Stomach smooth muscle (tissue), 2 donors: ENCODE measurements around the gene THOC6.

ENCODE experiments used
- H3K27ac ChIP-seq: one replicate; pipeline ENCODE4 v1.7.0; 2013; ENCODE audit warnings: mild to moderate bottlenecking, low read length, inconsistent platforms
- H3K27me3 ChIP-seq, 2 donors: one replicate each; pipeline ENCODE4 v1.7.0; 2013; ENCODE audit warnings: low read length in 2 of 2; ENCODE audit not compliant: insufficient read depth in 2 of 2, control insufficient read depth in 1 of 2
- H3K36me3 ChIP-seq, 2 donors: one replicate each; pipeline ENCODE4 v1.7.0; 2013; ENCODE audit warnings: low read length in 2 of 2; ENCODE audit not compliant: control insufficient read depth in 2 of 2, insufficient read depth in 2 of 2
- H3K4me1 ChIP-seq: one replicate; pipeline ENCODE4 v1.7.0; 2013; ENCODE audit warnings: low read length; ENCODE audit not compliant: control insufficient read depth, insufficient read depth
- H3K4me3 ChIP-seq, 2 donors: one replicate each; pipeline ENCODE4 v1.7.0; 2013; ENCODE audit warnings: low read length in 2 of 2
- H3K9ac ChIP-seq, 2 donors: one replicate each; pipeline ENCODE4 v1.7.0; 2013; ENCODE audit warnings: low read length in 2 of 2, mild to moderate bottlenecking in 1 of 2
- H3K9me3 ChIP-seq, 2 donors: one replicate each; pipeline ENCODE4 v1.7.0; 2013; ENCODE audit warnings: low read length in 2 of 2; ENCODE audit not compliant: control insufficient read depth in 2 of 2
- donor health status: healthy.
- donor health status: Pancreatic carcinoma.

THOC6 gene

DNA sequence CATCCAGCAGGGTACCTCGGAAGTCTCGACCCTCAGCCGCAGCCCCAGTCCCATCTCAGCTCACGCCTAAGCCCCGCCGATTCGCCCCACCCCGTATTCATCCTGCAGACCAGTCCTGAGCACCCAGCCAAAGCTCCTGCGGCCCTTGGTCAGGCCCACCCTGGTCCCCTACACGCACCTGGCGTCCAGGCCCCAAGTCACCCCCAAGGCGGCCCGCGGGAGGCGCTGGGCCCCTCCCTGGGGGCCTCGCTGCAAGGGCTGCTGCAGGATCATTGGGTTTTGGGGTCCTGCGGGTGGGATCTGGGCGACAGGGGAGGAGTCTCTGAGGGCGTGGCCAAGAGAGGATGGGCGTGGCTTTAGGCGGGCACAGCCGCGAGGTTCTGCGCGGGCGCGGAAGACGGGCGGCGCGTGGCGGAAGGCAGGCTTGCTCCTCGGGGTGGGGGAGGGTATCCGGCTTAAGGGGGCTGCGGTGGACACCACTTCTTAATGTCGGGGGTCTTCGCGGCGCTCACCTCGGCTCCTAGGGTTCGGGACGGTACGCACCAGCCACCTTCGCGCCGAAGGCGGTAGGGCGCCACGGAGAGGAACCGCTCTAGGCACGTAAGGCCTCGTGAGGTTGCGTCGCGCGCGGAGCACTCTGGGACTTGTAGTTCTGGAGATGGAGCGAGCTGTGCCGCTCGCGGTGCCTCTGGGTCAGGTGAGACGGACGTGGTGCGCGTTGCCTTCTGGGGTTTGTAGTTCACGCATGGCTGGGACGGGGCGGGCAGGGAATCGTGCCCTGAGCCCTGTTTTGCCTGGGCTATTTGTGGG lies at the start of gene THOC6, which contains the start of gene HCFC1R1:
Gene THOC6 (plus strand): TSS at position 367 of the 810 bp plus-strand sequence. CDS start 292 bp downstream, at position 659.
Gene HCFC1R1 (minus strand): TSS at position 274 of the 810 bp plus-strand sequence. CDS start 1 bp downstream, at position 273.
- Histone ChIP-seq H3K27me3 (peaks cover 1 to 4% of the 10 kb centered on the region in 2 donors), H3K4me1 (peaks cover 46% of the 10 kb centered on the region)

DNA sequence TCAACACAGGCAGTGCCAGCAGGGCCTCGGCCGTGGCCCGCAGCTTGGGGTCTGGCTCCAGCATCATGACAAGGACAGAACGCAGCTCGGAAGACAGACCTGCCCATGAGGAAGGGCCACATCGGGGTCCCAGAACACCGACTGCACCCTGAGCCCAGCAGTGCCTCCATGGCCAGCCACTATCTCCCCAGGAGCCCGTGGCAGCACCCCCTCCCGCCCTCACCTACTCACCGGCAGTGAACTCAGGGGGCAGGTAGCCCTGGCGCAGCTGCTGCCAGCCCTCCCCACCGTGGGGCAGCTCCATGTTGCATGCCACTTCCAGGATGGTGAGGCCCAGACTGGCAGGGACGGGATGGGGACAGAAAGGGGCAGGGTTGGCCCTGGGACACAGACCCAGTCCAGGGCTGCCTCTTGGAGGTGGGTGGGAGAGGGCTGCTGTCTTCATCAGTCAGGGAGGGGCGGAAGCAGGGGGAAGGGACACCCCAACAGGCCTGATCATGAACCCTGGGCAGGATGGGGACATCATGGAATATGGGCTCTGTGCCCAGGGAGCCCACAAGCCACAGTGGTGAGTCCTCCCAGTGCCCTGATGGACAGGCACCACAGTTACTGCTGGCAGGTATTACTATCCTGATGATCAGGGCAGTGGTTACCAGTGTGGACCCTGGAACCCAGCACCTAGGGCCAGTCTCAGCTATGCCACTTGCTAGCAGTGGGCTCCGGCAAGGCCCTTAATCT lies 49.3 kb upstream of the THOC6 start:
- Histone ChIP-seq H3K4me3 (no peak overlapping the region), H3K27ac (no peak overlapping the region), H3K27me3 (peaks cover 8 to 18% of the 10 kb centered on the region in 2 donors), H3K4me1 (peaks cover 10% of the 10 kb centered on the region), H3K9ac (no peak overlapping the region), H3K36me3 (no peaks in the 10 kb centered on the region), H3K9me3 (no peaks in the 10 kb centered on the region)

More for the DNA sequence above, at the start of gene THOC6, which contains the start of gene HCFC1R1:
- peaks cover 9 to 11% of the 10 kb centered on the region in 2 donors for H3K36me3 ChIP-seq
- H3K9me3 ChIP-seq: no peaks in the 10 kb centered on the region
- H3K9ac ChIP-seq: peak within 1 kb of the TSS; percentile 84 to 99
- H3K27ac ChIP-seq: peak within 1 kb of the TSS; percentile 93
- H3K4me3 ChIP-seq: peak within 1 kb of the TSS; percentile 79 to 89

DNA sequence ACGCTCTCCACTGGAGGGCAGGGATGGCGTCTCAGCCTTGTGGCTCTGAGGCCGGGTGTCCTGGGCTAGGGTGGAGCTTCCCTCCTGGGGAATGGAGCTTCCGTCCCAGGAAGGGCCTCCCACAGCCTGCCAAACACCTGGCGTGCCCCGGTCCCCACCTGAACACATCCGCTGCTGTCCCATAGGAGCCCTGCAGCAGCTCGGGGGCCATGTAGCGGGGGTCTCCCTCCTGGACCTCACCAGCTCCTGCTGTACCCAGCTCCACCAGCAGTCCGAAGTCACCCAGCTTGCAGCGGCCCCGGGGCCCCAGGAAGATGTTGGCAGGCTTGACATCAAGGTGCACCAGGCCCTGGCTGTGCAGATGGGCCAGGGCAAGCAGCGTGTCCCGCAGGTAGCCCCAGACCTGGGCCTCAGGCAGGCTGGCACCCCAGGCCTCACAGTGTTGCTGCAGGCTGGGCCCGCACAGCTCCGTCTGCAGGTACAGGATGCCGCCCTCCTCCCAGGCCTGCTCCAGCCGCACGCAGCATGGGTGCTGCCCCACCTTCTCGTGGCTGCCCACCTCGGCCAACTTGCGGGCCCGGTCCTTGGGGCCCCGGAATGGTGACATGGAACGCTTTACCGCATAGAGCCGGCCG lies 48.6 kb upstream of the THOC6 start:
- Histone ChIP-seq H3K4me3 (no peak overlapping the region), H3K4me1 (peaks cover 8% of the 10 kb centered on the region), H3K27me3 (peaks cover 9 to 12% of the 10 kb centered on the region in 2 donors), H3K9ac (no peak overlapping the region), H3K9me3 (no peaks in the 10 kb centered on the region), H3K36me3 (no peaks in the 10 kb centered on the region), H3K27ac (no peak overlapping the region)

DNA sequence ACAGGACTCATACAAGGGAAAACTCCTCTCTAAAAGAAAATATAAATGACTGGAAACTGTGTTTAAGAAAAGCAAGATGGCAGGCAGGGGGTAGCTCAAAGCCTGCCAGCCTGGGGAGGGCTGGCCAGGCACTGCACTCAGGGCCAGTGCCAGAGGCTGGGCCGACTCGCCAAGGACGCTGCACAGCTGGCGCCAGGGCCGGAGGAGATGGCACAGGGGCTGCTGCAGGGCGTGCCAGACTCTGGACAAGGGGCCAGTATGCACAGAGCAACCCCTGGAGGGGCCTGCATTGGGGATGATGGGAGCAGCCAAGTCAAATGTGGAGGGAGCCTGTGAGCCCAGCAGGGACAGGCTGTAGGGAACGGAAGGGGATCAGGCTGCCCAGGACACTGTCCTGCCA lies 47.6 kb upstream of the THOC6 start:
- Histone ChIP-seq H3K9ac (no peak overlapping the region), H3K27me3 (peaks cover 6 to 7% of the 10 kb centered on the region in 2 donors), H3K36me3 (no peaks in the 10 kb centered on the region), H3K27ac (no peak overlapping the region), H3K4me3 (no peak overlapping the region), H3K9me3 (no peaks in the 10 kb centered on the region), H3K4me1 (peaks cover 11% of the 10 kb centered on the region)

DNA sequence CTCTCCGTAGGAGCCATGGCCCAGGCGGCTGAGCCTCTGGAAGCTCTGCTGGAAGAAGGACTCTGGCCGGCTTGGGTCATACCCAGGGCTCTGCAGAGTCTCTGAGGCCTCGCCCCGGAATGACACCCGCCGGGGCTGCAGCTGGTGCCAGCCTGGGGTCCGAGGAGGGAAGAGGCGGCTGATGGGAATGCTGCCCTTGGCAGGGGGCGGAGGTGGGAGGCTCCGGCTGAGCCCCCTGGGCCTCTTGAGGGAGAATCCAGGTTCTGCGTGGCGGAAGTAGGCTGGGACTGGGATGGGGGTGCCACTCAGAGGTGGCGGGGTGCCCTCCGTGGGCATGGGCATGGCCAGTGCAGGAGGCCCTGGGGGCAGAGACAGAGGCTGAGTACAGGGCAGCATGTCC lies 47.2 kb upstream of the THOC6 start:
- Histone ChIP-seq H3K27me3 (peaks cover 4 to 7% of the 10 kb centered on the region in 2 donors), H3K27ac (no peak overlapping the region), H3K4me3 (no peak overlapping the region), H3K9me3 (no peaks in the 10 kb centered on the region), H3K4me1 (peaks cover 13% of the 10 kb centered on the region), H3K9ac (no peak overlapping the region), H3K36me3 (no peaks in the 10 kb centered on the region)

DNA sequence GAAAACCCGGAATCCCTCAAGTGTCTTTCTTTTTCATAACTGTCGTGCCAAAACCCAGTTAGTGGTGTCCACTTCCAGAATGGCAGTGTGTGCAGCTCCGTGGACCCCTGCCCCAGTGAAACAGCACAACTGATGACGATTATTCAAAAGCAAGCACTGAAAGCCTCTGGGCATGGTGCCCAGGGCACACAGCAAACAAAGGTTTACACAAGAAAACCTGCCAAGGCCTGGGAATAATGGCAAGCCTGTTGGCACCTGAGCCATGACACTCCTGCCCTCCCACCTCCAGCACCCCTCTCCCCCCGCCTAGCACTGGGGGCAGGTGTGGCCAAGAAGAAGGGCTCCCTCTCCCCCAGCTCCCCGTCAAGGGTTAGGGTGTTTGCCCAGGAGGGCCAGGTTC lies 46.4 kb upstream of the THOC6 start:
- no peak overlapping the region for H3K9ac ChIP-seq
- peaks cover 4 to 5% of the 10 kb centered on the region in 2 donors for H3K27me3 ChIP-seq
- peaks cover 13% of the 10 kb centered on the region for H3K4me1 ChIP-seq
- no peaks in the 10 kb centered on the region for H3K9me3 ChIP-seq
- no peak overlapping the region for H3K4me3 ChIP-seq
- H3K27ac ChIP-seq: no peak overlapping the region
- no peaks in the 10 kb centered on the region for H3K36me3 ChIP-seq

DNA sequence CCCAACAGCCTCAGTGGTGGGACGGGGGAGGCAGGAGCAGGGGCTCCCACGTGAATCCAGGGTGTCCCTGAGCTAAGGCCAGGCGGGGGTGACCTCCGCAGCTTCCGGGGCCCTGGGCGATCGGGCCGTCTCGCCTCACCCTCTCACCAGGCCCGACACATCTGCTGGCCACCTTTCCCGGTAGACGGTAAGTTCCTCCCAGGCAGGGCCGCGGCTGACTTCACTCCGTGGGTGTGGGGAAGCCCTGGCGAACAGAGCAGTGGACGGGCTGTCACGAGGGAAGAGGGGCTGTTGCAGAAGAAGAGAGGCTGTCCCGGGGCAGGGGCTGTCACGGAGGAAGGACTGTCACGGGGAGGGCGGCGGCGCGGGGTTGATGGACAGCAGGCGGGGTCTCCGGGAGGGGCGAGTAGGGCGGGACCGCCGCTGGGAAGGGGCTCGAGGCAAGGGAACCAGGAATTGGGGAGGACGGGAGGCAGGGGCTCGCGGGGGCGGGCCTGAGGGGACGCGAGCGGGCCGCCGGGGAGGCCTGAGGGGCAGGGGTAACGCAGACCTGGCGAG lies 44.1 kb upstream of the THOC6 start:
- Histone ChIP-seq H3K4me3 (peak overlapping the region; percentile 40 to 88), H3K9me3 (no peaks in the 10 kb centered on the region), H3K36me3 (no peaks in the 10 kb centered on the region), H3K27me3 (peaks cover 4 to 5% of the 10 kb centered on the region in 2 donors), H3K27ac (no peak overlapping the region), H3K4me1 (peaks cover 18% of the 10 kb centered on the region), H3K9ac (no peak overlapping the region)

DNA sequence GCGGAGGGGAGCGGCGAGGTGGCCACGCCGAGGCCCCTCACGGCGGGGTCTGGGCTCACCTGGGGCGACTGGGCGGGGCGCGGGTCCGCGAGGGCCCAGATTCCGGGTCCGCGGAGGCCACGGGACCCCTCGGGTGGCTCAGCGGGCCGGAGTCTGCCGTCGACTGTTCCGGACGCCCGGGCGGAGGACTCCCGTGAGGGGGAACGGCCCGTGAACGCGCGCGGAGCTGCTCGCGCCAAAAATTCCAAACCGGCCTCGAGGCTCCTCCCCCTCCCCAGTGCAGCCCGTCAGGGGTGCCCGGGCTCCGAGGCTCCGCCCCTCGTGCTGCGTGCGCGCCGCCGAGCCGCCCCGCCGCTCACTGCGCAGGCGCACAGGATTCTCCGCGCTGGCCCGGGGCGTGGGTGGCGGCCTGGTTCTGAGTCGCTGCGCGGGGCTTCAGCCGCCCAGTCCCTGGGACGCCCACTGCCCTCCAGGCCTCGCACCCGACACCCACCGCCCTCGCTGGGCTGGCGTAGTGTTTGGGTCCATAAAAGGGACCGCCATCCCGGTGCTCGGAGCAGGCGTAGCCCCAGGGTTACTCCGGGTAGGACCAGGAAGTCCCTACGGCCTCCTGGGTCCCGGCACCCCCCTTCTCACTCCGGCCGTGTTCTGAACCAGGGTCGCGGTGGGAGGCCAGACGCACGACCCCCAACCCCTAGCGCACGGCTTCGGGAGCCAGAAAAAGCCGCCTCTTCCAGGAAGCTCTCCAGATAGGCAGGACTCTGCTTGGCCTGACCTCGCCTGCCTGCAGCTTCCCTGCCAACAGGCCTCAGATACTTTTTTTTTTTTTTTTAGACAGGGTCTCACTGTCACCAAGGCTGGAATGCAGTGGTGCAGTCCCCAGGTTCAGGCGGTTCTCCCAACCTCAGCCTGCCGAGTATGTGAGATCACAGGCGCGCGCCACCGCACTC lies 43.3 kb upstream of the THOC6 start, which contains the start of gene PKMYT1:
Gene PKMYT1 (minus strand): TSS at position 220 of the 950 bp plus-strand sequence. CDS start 789 bp downstream, outside the sequence.
- Histone ChIP-seq H3K9me3 (no peaks in the 10 kb centered on the region), H3K4me1 (peaks cover 21% of the 10 kb centered on the region), H3K27ac (peak within 1 kb of the TSS; percentile 46)

DNA sequence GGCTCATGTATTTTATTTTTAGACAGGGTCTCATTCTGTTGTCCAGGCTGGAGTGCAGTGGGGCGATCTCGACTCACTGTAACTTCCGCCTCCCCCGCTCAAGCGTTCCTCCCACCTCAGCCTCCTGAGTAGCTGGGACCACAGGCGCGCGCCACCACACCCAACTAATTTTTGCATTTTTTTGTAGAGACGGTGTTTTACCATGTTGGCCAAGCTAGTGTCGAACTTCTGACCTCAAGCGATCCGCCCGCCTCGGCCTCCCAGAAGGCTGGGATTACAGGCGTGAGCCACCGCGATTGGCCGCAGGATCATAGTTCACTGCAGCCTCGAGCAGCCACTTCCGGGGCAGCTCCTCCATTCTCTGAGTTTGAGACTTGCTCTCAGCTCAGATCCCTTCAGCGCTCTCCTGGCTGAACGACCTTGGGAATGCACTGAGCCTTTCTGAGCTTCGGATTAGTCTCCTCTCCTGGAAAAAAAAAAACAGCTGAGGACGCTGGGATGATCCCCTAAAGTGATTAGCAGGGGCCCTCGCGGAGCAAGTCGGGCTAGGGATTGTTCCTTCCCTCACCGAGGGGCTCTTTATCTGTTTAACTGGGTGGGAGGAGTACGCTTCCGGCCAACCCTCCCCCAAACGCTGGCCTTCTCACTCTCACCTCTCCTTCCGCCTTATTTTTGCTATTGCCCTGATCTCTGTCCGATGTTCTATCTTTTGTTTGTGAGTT lies 42.5 kb upstream of the THOC6 start:
- H3K36me3 ChIP-seq: no peaks in the 10 kb centered on the region
- peaks cover 25% of the 10 kb centered on the region for H3K4me1 ChIP-seq
- H3K27me3 ChIP-seq: peaks cover 0 to 7% of the 10 kb centered on the region in 2 donors
- peak overlapping the region; percentile 86 to 88 for H3K4me3 ChIP-seq
- peak overlapping the region in 1 of 2 donors; percentile 91 for H3K9ac ChIP-seq
- no peaks in the 10 kb centered on the region for H3K9me3 ChIP-seq
- no peak overlapping the region for H3K27ac ChIP-seq

More for the DNA sequence above, 43.3 kb upstream of the THOC6 start, which contains the start of gene PKMYT1:
- H3K4me3 ChIP-seq: peak within 1 kb of the TSS; percentile 86 to 88
- peaks cover 0 to 5% of the 10 kb centered on the region in 2 donors for H3K27me3 ChIP-seq
- peak within 1 kb of the TSS; percentile 89 to 91 for H3K9ac ChIP-seq
- H3K36me3 ChIP-seq: no peaks in the 10 kb centered on the region
